Common myeloid progenitor, CD34-positive (primary cell): ENCODE data around the gene APBB2.

ENCODE experiments used
- CTCF ChIA-PET: fragments of 350-600 bp; sonication (Branson Sonifier 250); formaldehyde crosslinking; loops from one replicate; lab custom pipeline; 2021; ENCODE audit warnings: antibody characterized with exemption; lab: Charles Lee
- POLR2A ChIA-PET: fragments of 350-600 bp; sonication (Branson Sonifier 250); formaldehyde crosslinking; loops from one replicate; lab custom pipeline; 2021; ENCODE audit warnings: antibody characterized with exemption; lab: Charles Lee
- DNase-seq, 3 donors: peaks; one replicate each; pipeline versions ENCODE4 v3.0.0 to v3.0.0-alpha.2; 2013
- H3K27ac ChIP-seq, 2 experiments: 1 replicate in 1 of 2; 2 replicates in 1 of 2; pipeline ENCODE4 v1.7.0; 2013; ENCODE audit warnings: inconsistent platforms in 2 of 2, low read length in 2 of 2, mild to moderate bottlenecking in 2 of 2, low read depth in 1 of 2, moderate library complexity in 1 of 2; ENCODE audit not compliant: severe bottlenecking in 2 of 2, insufficient read depth in 1 of 2, poor library complexity in 1 of 2
- H3K27me3 ChIP-seq, 5 experiments: replicated peaks in 2 of 5; 1 replicate in 3 of 5; 2 replicates in 2 of 5; pipeline versions ENCODE4 v1.6.1 to v1.7.0; 2013; ENCODE audit warnings: low read length in 4 of 5, mild to moderate bottlenecking in 2 of 5, moderate library complexity in 2 of 5, inconsistent platforms in 1 of 5; ENCODE audit not compliant: insufficient read depth in 5 of 5, control insufficient read depth in 4 of 5
- H3K36me3 ChIP-seq, 4 experiments: 1 replicate in 2 of 4; 2 replicates in 2 of 4; pipeline versions ENCODE4 v1.6.1 to v1.7.0; 2013; ENCODE audit warnings: low read length in 3 of 4, control low read depth in 1 of 4, mild to moderate bottlenecking in 1 of 4; ENCODE audit not compliant: control insufficient read depth in 4 of 4, insufficient read depth in 4 of 4
- H3K4me1 ChIP-seq, 4 experiments: 1 replicate in 3 of 4; 2 replicates in 1 of 4; pipeline versions ENCODE4 v1.6.1 to v1.7.1; 2013; ENCODE audit warnings: low read length in 3 of 4, mild to moderate bottlenecking in 3 of 4, control low read depth in 1 of 4, inconsistent platforms in 1 of 4, moderate library complexity in 1 of 4; ENCODE audit not compliant: control insufficient read depth in 4 of 4, insufficient read depth in 4 of 4; ENCODE audit errors: control extremely low read depth in 1 of 4
- H3K4me3 ChIP-seq, 7 experiments: 1 replicate in 4 of 7; 2 replicates in 3 of 7; pipeline versions ENCODE4 v1.5.1 to v1.7.0; 2013; ENCODE audit warnings: mild to moderate bottlenecking in 7 of 7, low read length in 6 of 7, moderate library complexity in 6 of 7, inconsistent platforms in 2 of 7, low read depth in 2 of 7, control low read depth in 1 of 7; ENCODE audit not compliant: insufficient read depth in 4 of 7, control insufficient read depth in 1 of 7; ENCODE audit errors: extremely low read depth in 1 of 7
- H3K9me3 ChIP-seq, 5 experiments: 1 replicate in 4 of 5; 2 replicates in 1 of 5; pipeline versions ENCODE4 v1.6.1 to v1.7.1; 2013; ENCODE audit warnings: low read length in 4 of 5, mild to moderate bottlenecking in 2 of 5, inconsistent platforms in 1 of 5, low read depth in 1 of 5, moderate library complexity in 1 of 5; ENCODE audit not compliant: control insufficient read depth in 4 of 5, insufficient read depth in 2 of 5; ENCODE audit errors: control extremely low read depth in 1 of 5
- WGBS: methylation state at CpG from one replicate; pipeline ENCODE4 v1.1.5; 2013; ENCODE audit not compliant: insufficient coverage; 5-methylcytosine and 5-hydroxymethylcytosine counted together

Gene APBB2

GRCh38 chr4:41122775-41123174 is 91.6 kb downstream of the APBB2 start:
- 99% methylated on average over 6 of the region's 7 CpGs for WGBS
- H3K4me1 ChIP-seq = no peaks in the 10 kb centered on the region
- POLR2A ChIA-PET = no interaction called here

GRCh38 chr4:41122309-41122708 is 92.0 kb downstream of the APBB2 start:
- ChIA-PET CTCF (interaction anchor here (1.0 kb wide), 1 partner anchor 146 kb away, joined by 3 read pairs; no protein-coding TSS in a partner anchor), POLR2A (no interaction called here)
- Histone ChIP-seq H3K27me3 (no peaks in the 10 kb centered on the region), H3K27ac (no peak overlapping the region), H3K4me1 (no peaks in the 10 kb centered on the region), H3K36me3 (no peaks in the 10 kb centered on the region), H3K9me3 (no peaks in the 10 kb centered on the region), H3K4me3 (no peak overlapping the region)
- DNase-seq = no peak

More at GRCh38 chr4:41122775-41123174, 91.6 kb downstream of the APBB2 start:
- Histone ChIP-seq H3K9me3 (no peaks in the 10 kb centered on the region), H3K4me3 (no peak overlapping the region), H3K36me3 (no peaks in the 10 kb centered on the region), H3K27me3 (no peaks in the 10 kb centered on the region), H3K27ac (no peak overlapping the region)
- CTCF ChIA-PET = interaction anchor here (1.0 kb wide), 1 partner anchor 147 kb away, joined by 3 read pairs; no protein-coding TSS in a partner anchor
- DNase-seq = no peak

GRCh38 chr4:41121906-41122305 is 92.4 kb downstream of the APBB2 start:
- Histone ChIP-seq H3K36me3 (no peaks in the 10 kb centered on the region), H3K9me3 (no peaks in the 10 kb centered on the region), H3K27ac (no peak overlapping the region), H3K4me1 (no peaks in the 10 kb centered on the region), H3K4me3 (no peak overlapping the region), H3K27me3 (no peaks in the 10 kb centered on the region)
- DNase-seq = no peak
- 83% methylated on average over 1 of the region's 2 CpGs for WGBS
- POLR2A ChIA-PET = no interaction called here
- CTCF ChIA-PET = no interaction called here

GRCh38 chr4:41120297-41121217 is 93.8 kb downstream of the APBB2 start:
- WGBS = 100% methylated on average over 9 of the region's 12 CpGs
- Histone ChIP-seq H3K4me1 (no peaks in the 10 kb centered on the region), H3K36me3 (no peaks in the 10 kb centered on the region), H3K4me3 (no peak overlapping the region), H3K27ac (no peak overlapping the region), H3K9me3 (no peaks in the 10 kb centered on the region), H3K27me3 (no peaks in the 10 kb centered on the region)
- DNase-seq = no peak
- POLR2A ChIA-PET = no interaction called here
- CTCF ChIA-PET = no interaction called here

DNA sequence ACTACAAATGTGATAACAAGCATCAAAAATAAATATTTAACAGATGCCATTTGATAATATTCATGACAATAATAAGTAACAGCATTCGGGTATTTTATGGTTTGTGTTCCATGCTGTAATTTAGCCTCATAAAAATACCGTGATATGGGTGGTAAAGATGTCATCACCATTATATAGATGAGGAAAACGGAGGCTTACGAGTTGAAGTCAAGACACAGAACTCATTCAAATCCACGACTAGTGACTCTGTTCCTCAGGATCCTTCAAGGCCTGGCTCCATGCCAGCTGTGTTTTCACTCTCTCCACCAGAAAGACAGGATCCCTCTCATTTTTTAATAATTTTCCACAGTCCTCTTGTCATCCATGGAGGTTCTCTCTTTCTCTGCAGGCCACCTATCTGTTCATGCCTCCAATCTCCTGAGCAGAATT is 94.5 kb downstream of the APBB2 start:
- ChIA-PET CTCF (no interaction called here), POLR2A (no interaction called here)
- Histone ChIP-seq H3K36me3 (no peaks in the 10 kb centered on the region), H3K27me3 (no peaks in the 10 kb centered on the region), H3K4me3 (no peak overlapping the region), H3K4me1 (no peaks in the 10 kb centered on the region), H3K9me3 (no peaks in the 10 kb centered on the region), H3K27ac (no peak overlapping the region)
- WGBS = 95% methylated on average over 3 of the region's 5 CpGs
- no peak for DNase-seq

- no peaks in the 10 kb centered on the region for H3K27me3 ChIP-seq
- H3K4me3 ChIP-seq = no peak overlapping the region
- H3K27ac ChIP-seq = no peak overlapping the region
- H3K36me3 ChIP-seq = no peaks in the 10 kb centered on the region
- DNase-seq = no peak
- CTCF ChIA-PET = no interaction called here
- POLR2A ChIA-PET = no interaction called here
- no peaks in the 10 kb centered on the region for H3K4me1 ChIP-seq
- peaks cover 0 to 2% (median 0%) of the 10 kb centered on the region in 5 experiments for H3K9me3 ChIP-seq
- WGBS = 100% methylated on average over 1 of the region's 2 CpGs
Measured at GRCh38 chr4:41111791-41112190, 102.6 kb downstream of the APBB2 start.

DNA sequence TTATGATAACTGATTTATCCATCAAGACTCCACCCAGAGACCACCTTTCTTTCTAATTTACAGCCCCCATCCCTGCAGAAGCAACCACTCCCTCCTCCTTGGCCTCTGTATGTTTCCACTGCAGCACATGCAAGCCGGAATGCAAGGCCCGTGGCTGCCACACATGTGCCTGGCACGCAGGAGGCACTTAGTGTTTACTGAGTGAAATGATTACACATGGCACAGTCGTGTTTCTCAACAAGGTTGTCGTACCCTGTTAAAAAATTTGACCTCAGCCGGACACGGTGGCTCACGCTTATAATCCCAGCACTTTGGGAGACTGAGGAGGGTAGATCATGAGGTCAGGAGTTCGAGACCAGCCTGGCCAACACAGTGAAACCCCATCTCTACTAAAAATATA is 104.3 kb downstream of the APBB2 start:
- H3K27me3 ChIP-seq = no peaks in the 10 kb centered on the region
- WGBS = 100% methylated on average over 4 of the region's 9 CpGs
- POLR2A ChIA-PET = no interaction called here
- no peak overlapping the region for H3K4me3 ChIP-seq
- no peaks in the 10 kb centered on the region for H3K4me1 ChIP-seq
- no peak for DNase-seq
- CTCF ChIA-PET = no interaction called here
- H3K36me3 ChIP-seq = no peaks in the 10 kb centered on the region
- peaks cover 0 to 2% (median 0%) of the 10 kb centered on the region in 5 experiments for H3K9me3 ChIP-seq
- H3K27ac ChIP-seq = no peak overlapping the region
